KMS-11 (cell line): ENCODE results near the gene NCAPH2.

Source experiments
- H2AFZ ChIP-seq: fragments of 200-600 bp; sonication (generic); 2 replicates; pipeline ENCODE4 v1.6.1; 2016; ENCODE audit warnings: antibody characterized with exemption, mixed run types, low read depth
- H3K27ac ChIP-seq: fragments of 200-600 bp; sonication (generic); 2 replicates; pipeline ENCODE4 v1.6.1; 2016; ENCODE audit warnings: mild to moderate bottlenecking, mixed run types
- H3K27me3 ChIP-seq: fragments of 200-600 bp; sonication (generic); 2 replicates; pipeline ENCODE4 v1.6.1; 2017; ENCODE audit warnings: mild to moderate bottlenecking, low read depth, mixed run types, moderate library complexity; ENCODE audit not compliant: insufficient read depth
- H3K36me3 ChIP-seq: fragments of 200-600 bp; sonication (generic); 2 replicates; pipeline ENCODE4 v1.6.1; 2017; ENCODE audit warnings: mild to moderate bottlenecking, mixed run types; ENCODE audit not compliant: insufficient read depth
- H3K4me1 ChIP-seq: fragments of 200-600 bp; sonication (generic); 2 replicates; pipeline ENCODE4 v1.6.1; 2016; ENCODE audit warnings: mild to moderate bottlenecking, low read depth, mixed run types; ENCODE audit not compliant: poor library complexity, severe bottlenecking
- H3K4me2 ChIP-seq: fragments of 200-600 bp; sonication (generic); 2 replicates; pipeline ENCODE4 v1.7.0; 2016; ENCODE audit warnings: mild to moderate bottlenecking, mixed run types
- H3K4me3 ChIP-seq: fragments of 200-600 bp; sonication (generic); IDR thresholded peaks from 2 replicates; pipeline ENCODE4 v1.6.1; 2017; ENCODE audit warnings: low read depth, low read length, mixed read lengths; ENCODE audit not compliant: insufficient read depth
- H3K79me2 ChIP-seq: fragments of 200-600 bp; sonication (generic); 2 replicates; pipeline ENCODE4 v1.6.1; 2016; ENCODE audit warnings: low read depth, mixed run types; ENCODE audit not compliant: insufficient read depth
- H3K9ac ChIP-seq: fragments of 200-600 bp; sonication (generic); 2 replicates; pipeline ENCODE4 v1.6.1; 2016; ENCODE audit warnings: mild to moderate bottlenecking, mixed run types
- H4K20me1 ChIP-seq: fragments of 200-600 bp; sonication (generic); 2 replicates; pipeline ENCODE4 v1.6.1; 2016; ENCODE audit warnings: mild to moderate bottlenecking, mixed run types; ENCODE audit not compliant: insufficient read depth
- CTCF ChIP-seq: fragments of 200-600 bp; sonication (generic); conservative IDR thresholded peaks from 2 replicates; pipeline ENCODE4 v1.6.1; 2017; ENCODE audit warnings: low read depth, mild to moderate bottlenecking, antibody characterized with exemption, low read length, moderate library complexity, mixed read lengths

The NCAPH2 gene

GRCh38 chr22:50542416-50542927 lies 34.4 kb downstream of the NCAPH2 start:
- TF ChIP-seq CTCF, result no peak
- H3K36me3 ChIP-seq, result no peaks in the 10 kb centered on the region
- no peaks in the 10 kb centered on the region for H3K79me2 ChIP-seq
- no peak overlapping the region for H3K4me3 ChIP-seq
- no peaks in the 10 kb centered on the region for H4K20me1 ChIP-seq
- no peak overlapping the region for H2AFZ ChIP-seq
- no peak overlapping the region for H3K27ac ChIP-seq
- no peak overlapping the region for H3K4me2 ChIP-seq
- no peak overlapping the region for H3K9ac ChIP-seq
- no peaks in the 10 kb centered on the region for H3K27me3 ChIP-seq
- peaks cover 60% of the 10 kb centered on the region for H3K4me1 ChIP-seq

GRCh38 chr22:50544078-50544745 lies 36.2 kb downstream of the NCAPH2 start:
- Histone ChIP-seq H3K79me2 (no peaks in the 10 kb centered on the region), H3K36me3 (no peaks in the 10 kb centered on the region), H3K4me3 (no peak overlapping the region), H3K27me3 (no peaks in the 10 kb centered on the region), H3K4me2 (no peak overlapping the region), H4K20me1 (no peaks in the 10 kb centered on the region), H2AFZ (no peak overlapping the region), H3K9ac (no peak overlapping the region), H3K4me1 (peaks cover 42% of the 10 kb centered on the region), H3K27ac (peak overlapping the region; percentile 24; the same call in 1 of the 2 replicates)
- no peak for TF ChIP-seq CTCF

GRCh38 chr22:50544746-50545253 lies 36.8 kb downstream of the NCAPH2 start:
- TF ChIP-seq CTCF, result no peak
- no peak overlapping the region for H2AFZ ChIP-seq
- H3K4me1 ChIP-seq, result peaks cover 39% of the 10 kb centered on the region
- no peaks in the 10 kb centered on the region for H4K20me1 ChIP-seq
- H3K36me3 ChIP-seq, result no peaks in the 10 kb centered on the region
- no peaks in the 10 kb centered on the region for H3K79me2 ChIP-seq
- H3K27ac ChIP-seq, result peak overlapping the region; percentile 24; the same call in 1 of the 2 replicates
- no peak overlapping the region for H3K4me2 ChIP-seq
- H3K9ac ChIP-seq, result no peak overlapping the region
- H3K4me3 ChIP-seq, result no peak overlapping the region
- H3K27me3 ChIP-seq, result no peaks in the 10 kb centered on the region

GRCh38 chr22:50545522-50546325 lies 37.7 kb downstream of the NCAPH2 start, which contains the start of gene KLHDC7B:
KLHDC7B (plus strand) TSS chr22:50545899; CDS start chr22:50546244, 345 bp downstream.
- Histone ChIP-seq H3K4me2 (no peak within 1 kb of the TSS), H3K4me1 (peaks cover 30% of the 10 kb centered on the region), H3K79me2 (no peaks in the 10 kb centered on the region), H3K9ac (no peak within 1 kb of the TSS), H4K20me1 (no peaks in the 10 kb centered on the region), H3K36me3 (no peaks in the 10 kb centered on the region), H3K27ac (peak within 1 kb of the TSS; percentile 24; the same call in 1 of the 2 replicates), H2AFZ (no peak within 1 kb of the TSS; the same call in 1 of the 2 replicates), H3K4me3 (no peak within 1 kb of the TSS), H3K27me3 (no peaks in the 10 kb centered on the region)
- TF ChIP-seq CTCF, result no peak
